GM12891 (cell line): ENCODE results near the gene FXR2.

ENCODE experiments used
- DNase-seq: peaks from one replicate; pipeline ENCODE4 v3.0.0; 2011; ENCODE audit warnings: low spot score; ENCODE audit not compliant: insufficient read length
- FAIRE-seq: peaks from 2 replicates; lab custom pipeline; 2011; peaks lifted over from hg19 to GRCh38; lab: Jason Lieb, UNC
- PAX5 ChIP-seq: IDR thresholded peaks from 2 replicates; pipeline ENCODE4 v1.6.1; 2011; ENCODE audit warnings: low read length, moderate library complexity, mild to moderate bottlenecking; ENCODE audit not compliant: insufficient read depth, severe bottlenecking
- POLR2A ChIP-seq: IDR thresholded peaks from 2 replicates; pipeline ENCODE4 v1.6.1; 2011; ENCODE audit warnings: low read depth, low read length, control low read depth
- POLR2AphosphoS5 ChIP-seq: IDR thresholded peaks from 2 replicates; pipeline ENCODE4 v1.6.1; 2011; ENCODE audit warnings: low read depth, low read length, control low read depth
- POU2F2 ChIP-seq: IDR thresholded peaks from 2 replicates; pipeline ENCODE4 v1.6.1; 2011; ENCODE audit warnings: low read depth, mild to moderate bottlenecking, control low read depth, low read length, moderate library complexity
- SPI1 ChIP-seq: IDR thresholded peaks from 2 replicates; pipeline ENCODE4 v1.6.1; 2011; ENCODE audit warnings: low read depth, low read length, control low read depth
- TAF1 ChIP-seq: IDR thresholded peaks from 2 replicates; pipeline ENCODE4 v1.6.1; 2011; ENCODE audit warnings: low read depth, low read length, control low read depth

The FXR2 gene

DNA sequence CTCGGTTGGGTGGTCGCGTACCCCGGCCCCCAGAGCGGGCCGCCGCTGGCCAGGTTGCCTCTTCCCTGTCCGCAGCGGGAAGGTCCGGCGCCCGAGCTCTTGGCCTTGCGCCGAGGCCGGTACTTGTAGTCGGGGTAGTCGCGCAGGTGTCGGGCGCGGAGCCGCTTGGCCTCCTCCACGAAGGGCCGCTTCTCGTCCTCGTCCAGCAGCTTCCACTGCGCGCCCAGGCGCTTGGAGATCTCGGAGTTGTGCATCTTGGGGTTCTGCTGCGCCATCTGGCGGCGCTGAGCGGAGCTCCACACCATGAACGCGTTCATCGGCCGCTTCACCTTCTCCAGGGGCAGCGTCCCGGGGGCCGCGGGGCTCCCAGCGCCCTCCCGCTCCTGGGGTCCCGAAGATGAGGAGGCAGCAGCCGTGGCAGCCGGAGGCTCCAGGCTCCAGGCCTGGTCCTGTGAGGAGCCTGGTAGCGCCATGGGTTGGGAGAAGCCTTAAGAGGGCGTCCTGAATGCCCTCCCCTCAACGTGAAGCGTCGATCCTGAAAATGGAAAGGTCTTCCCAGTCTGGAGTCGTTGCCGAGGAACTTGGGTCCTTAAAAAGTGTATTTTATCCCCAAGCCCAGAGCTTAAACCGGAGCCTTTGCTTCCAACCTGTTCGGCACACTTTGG lies 25.4 kb downstream of the FXR2 start:
- peak; percentile 91 for DNase-seq
- TF ChIP-seq PAX5 (peak; percentile 23), SPI1 (no peak), POLR2AphosphoS5 (no peak), POLR2A (no peak)
- FAIRE-seq: peak; percentile 86

GRCh38 chr17:7588553-7589203 lies 26.0 kb downstream of the FXR2 start:
- FAIRE-seq: no peak
- TF ChIP-seq SPI1 (no peak), POU2F2 (no peak), TAF1 (no peak), POLR2A (no peak), PAX5 (no peak), POLR2AphosphoS5 (no peak)
- DNase-seq: no peak

DNA sequence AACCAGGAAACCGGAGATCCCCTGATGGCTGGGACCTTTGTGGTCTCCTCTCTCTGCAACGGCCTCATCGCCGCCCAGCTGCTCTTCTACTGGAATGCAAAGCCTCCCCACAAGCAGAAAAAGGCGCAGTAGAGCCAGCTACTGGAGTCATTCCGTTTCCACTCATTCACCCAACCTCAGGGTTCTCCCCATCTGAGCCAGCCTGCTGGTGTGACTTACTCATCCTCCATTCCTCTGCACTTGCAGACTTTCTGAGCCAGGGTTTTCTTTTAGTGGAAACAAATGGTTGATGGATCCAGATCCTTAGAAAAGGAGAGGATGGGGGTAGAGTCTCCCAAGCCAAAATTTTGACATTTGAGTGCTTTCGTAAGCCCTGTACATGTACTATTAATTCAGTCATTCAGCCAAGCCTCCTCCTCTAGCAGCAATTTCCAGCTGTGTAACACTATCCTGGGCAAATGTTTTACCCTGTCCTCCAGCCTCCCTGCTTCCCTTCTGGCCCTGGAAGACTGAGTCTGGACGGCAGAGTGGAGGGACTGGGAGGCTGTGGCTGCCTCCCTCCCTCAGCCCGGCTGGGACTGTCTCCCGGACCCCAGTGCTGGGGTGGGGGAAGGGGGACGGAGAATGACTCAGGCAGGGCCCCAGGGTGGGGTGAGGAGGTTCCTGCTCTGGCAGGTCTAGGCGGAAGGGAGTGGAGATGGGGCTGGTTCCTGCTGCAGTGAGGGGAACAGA lies 27.1 kb downstream of the FXR2 start:
- DNase-seq (no peak), FAIRE-seq (no peak)
- TF ChIP-seq TAF1: no peak

- FAIRE-seq (no peak), DNase-seq (no peak)
- TF ChIP-seq POLR2AphosphoS5 (no peak), TAF1 (no peak)
These were observed 27.9 kb downstream of the FXR2 start for GRCh38 chr17:7586673-7587419.

DNA sequence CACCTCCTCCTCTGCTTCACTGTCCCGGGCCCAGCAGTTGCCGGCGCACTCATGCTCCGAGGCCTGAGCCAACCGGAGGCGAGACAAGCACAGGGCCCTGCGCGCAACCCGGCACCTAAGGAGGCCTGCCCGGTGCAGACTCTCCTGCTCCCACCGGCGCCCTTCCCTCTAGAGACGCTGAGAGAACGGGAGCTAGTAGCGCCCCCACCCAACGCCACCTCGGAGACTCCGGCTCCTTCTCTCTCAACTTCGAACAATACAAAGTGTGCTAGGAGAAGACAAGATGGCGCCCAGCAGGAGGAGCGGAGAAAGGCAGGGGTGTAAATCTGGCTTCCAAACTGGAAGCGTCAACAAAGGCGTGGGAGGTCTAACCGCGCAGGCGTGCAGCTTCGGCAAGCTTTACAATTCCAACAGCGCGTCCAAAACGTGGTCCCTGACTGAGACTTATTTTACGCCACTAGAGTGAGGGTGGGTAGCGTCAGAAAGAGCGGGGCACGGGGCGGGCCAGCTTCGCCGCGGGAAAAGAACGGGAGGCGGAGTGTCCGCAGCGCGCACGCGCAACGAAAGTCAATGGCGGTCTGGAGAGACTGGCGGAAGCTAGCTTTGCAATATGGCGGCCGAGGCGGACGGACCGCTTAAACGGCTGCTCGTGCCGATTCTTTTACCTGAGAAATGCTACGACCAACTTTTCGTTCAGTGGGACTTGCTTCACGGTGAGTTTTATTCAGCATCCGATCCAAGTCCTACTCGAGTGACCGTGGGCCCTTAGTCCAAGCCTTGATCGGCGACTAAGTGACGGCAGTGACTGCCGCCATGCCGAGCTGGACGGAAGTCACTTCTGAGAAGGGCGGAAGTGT lies 31.2 kb downstream of the FXR2 start, which contains the start of gene MPDU1:
Gene MPDU1 (plus strand): TSS at position 600 of the 857 bp plus-strand sequence. CDS start 11 bp downstream, at position 611.
- peak; percentile 97 for FAIRE-seq
- TF ChIP-seq POLR2AphosphoS5: peak; percentile 96
- TF ChIP-seq SPI1: no peak
- TF ChIP-seq TAF1: peak; percentile 97
- TF ChIP-seq PAX5: no peak
- peak; percentile 64; the same call in 1 of the 2 replicates for TF ChIP-seq POU2F2
- TF ChIP-seq POLR2A: peak; percentile 96
- DNase-seq: peak; percentile 82

DNA sequence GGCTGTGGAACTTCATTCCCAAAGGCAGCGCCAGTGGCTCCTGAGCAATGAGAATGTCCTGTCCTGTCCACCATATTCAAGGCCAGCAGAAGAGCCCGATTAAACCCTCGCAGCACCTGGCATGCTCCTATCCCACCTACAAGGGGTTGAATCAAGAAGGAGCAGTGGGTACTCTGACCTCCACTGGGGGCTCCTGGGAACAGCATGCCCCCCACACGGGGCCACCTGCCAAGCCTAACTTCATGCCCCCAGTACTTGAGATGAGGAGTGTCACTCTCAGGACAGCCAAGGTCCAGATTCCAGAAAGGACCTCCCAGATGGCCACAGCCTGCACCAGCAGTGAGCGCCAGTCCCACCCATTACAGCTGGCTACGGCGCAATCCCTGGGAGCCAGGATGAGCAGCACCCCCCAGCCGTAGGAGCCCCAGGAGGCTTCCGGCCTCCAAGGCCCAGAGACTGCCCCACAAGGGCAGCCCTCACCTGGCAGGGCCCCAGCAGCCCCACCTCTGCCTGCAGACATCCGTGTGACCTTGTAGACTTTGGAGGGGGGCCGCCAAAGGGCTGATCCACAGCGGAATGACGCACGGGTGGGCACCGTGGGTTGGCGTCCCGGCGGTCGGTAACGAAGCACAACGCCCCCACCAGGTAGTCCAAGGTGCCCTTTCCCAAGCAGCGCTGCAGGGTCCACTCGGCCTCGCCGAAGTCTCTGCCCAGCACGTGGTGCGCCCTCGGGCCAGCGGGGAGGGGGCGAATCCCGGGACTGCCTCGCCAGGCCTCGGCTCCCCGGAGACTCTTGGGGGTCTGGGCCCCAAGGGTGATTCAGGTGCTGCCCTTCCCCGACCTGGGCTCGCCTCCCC lies 32.1 kb downstream of the FXR2 start:
- no peak for FAIRE-seq
- TF ChIP-seq POLR2A (no peak), PAX5 (no peak), POU2F2 (no peak), POLR2AphosphoS5 (no peak), TAF1 (no peak), SPI1 (no peak)
- no peak for DNase-seq

DNA sequence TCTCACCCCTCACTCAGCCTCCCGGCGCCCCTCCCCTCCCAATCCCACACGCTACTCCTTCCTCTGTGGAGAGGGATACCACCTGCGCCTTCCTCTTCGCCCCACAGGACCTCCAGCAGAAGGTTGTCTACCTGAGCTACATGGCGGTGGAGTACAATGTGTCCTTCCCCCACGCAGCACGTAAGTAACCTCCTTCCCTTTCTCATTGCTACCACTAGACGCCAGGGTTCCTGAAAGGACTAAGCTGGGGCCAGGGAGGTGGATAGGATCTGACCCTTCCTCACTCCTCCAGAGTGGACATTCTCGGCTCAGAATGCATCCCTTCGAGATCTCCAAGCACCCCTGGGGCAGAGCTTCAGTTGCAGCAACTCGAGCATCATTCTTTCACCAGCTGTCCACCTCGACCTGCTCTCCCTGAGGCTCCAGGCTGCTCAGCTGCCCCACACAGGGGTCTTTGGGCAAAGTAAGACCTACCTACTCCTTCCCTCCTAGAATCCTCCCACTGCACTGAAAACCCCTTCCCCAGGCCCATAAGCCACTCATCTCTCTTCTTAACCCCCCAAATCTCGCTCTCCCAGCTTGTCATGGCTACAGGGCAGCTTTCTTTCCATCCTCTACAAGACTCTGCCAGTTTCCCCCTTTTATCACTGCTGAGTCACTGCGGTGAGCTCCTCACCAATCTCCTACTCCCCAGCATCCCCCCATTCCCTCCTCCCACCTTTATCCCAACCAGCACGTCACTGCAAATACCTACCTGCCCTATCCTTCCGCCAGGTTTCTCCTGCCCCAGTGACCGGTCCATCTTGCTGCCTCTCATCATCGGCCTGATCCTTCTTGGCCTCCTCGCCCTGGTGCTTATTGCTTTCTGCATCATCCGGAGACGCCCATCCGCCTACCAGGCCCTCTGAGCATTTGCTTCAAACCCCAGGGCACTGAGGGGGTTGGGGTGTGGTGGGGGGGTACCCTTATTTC lies 33.8 kb downstream of the FXR2 start:
- TF ChIP-seq POLR2AphosphoS5: no peak; the same call in 1 of the 2 replicates
- no peak for TF ChIP-seq POU2F2
- no peak for TF ChIP-seq TAF1
- TF ChIP-seq SPI1: no peak
- no peak for TF ChIP-seq PAX5
- peak; percentile 51; the same call in 1 of the 2 replicates for TF ChIP-seq POLR2A
- no peak for FAIRE-seq
- no peak for DNase-seq
